ENCODE results near the gene SH3TC1. TPM values are rescaled to one million over a fixed set of nuclear protein-coding genes. Genes with fewer than 3 reads are reported as not detected.
A peak's percentile ranks its signal among the peaks of the same experiment; 100 is the strongest.

SH3TC1 gene
- total and polyA plus RNA-seq, 10 donors = 23.3 to 157 (median 62.0) TPM

- H3K4me1 ChIP-seq = peaks cover 11 to 55% (median 27%) of the 10 kb centered on the region in 6 donors
- 56 to 80% (median 68%) methylated on average over 19 to 24 of the region's 24 CpGs for WGBS, 5 donors
- TF ChIP-seq POLR2A (IDR thresholded peaks at IDR 0.05) = no peak
- no peak for TF ChIP-seq POLR2AphosphoS5 (IDR thresholded peaks at IDR 0.05)
- peak; percentile 57 for DNase-seq
- no peak overlapping the region for H3K4me3 ChIP-seq
- no peak overlapping the region for H3K27ac ChIP-seq
- H3K9me3 ChIP-seq = no peaks in the 10 kb centered on the region
- peaks cover 0 to 64% (median 0%) of the 10 kb centered on the region in 7 donors for H3K27me3 ChIP-seq (replicated peaks in 1 of 7)
- H3K36me3 ChIP-seq = no peaks in the 10 kb centered on the region
- intact Hi-C loops (cut with DNase I; ENCODE audit: low total_unique reads) = no loop called here
These were observed 77.5 kb downstream of the SH3TC1 start for GRCh38 chr4:8276358-8277240.

GRCh38 chr4:8277356-8278008 lies 78.4 kb downstream of the SH3TC1 start:
- H3K27me3 ChIP-seq (replicated peaks in 1 of 7) = peaks cover 0 to 55% (median 0%) of the 10 kb centered on the region in 7 donors
- intact Hi-C loops (cut with DNase I; ENCODE audit: low total_unique reads) = no loop called here
- H3K36me3 ChIP-seq = no peaks in the 10 kb centered on the region
- 79 to 92% (median 86%) methylated on average over 11 of the region's 11 CpGs for WGBS, 5 donors
- H3K4me3 ChIP-seq = no peak overlapping the region
- H3K4me1 ChIP-seq = peaks cover 7 to 46% (median 21%) of the 10 kb centered on the region in 6 donors
- TF ChIP-seq POLR2AphosphoS5 (IDR thresholded peaks at IDR 0.05) = no peak
- no peak for TF ChIP-seq POLR2A (IDR thresholded peaks at IDR 0.05)
- TF ChIP-seq CTCF (IDR thresholded peaks at IDR 0.05 in 8 of 11, conservative IDR thresholded peaks at IDR 0.05 in 3 of 11) = no peak
- DNase-seq = peak; percentile 52
- no peak overlapping the region for H3K27ac ChIP-seq
- no peaks in the 10 kb centered on the region for H3K9me3 ChIP-seq

GRCh38 chr4:8278009-8278395 lies 78.9 kb downstream of the SH3TC1 start:
- Histone ChIP-seq H3K9me3 (no peaks in the 10 kb centered on the region), H3K27me3 (replicated peaks in 1 of 7) (peaks cover 0 to 50% (median 0%) of the 10 kb centered on the region in 7 donors), H3K4me3 (no peak overlapping the region), H3K27ac (no peak overlapping the region), H3K4me1 (peaks cover 1 to 44% (median 15%) of the 10 kb centered on the region in 6 donors), H3K36me3 (no peaks in the 10 kb centered on the region)
- WGBS, 5 donors = 56 to 76% (median 66%) methylated on average over 4 to 6 of the region's 6 CpGs
- intact Hi-C loops (cut with DNase I; ENCODE audit: low total_unique reads) = no loop called here
- DNase-seq = peak; percentile 32
- TF ChIP-seq POLR2AphosphoS5 (IDR thresholded peaks at IDR 0.05) (no peak), POLR2A (IDR thresholded peaks at IDR 0.05) (no peak)

GRCh38 chr4:8278421-8279287 lies 79.6 kb downstream of the SH3TC1 start:
- 28 to 38% (median 30%) methylated on average over 14 to 17 of the region's 17 CpGs for WGBS, 5 donors
- TF ChIP-seq POLR2AphosphoS5 (IDR thresholded peaks at IDR 0.05) (no peak), POLR2A (IDR thresholded peaks at IDR 0.05) (no peak), CTCF (IDR thresholded peaks at IDR 0.05 in 8 of 11, conservative IDR thresholded peaks at IDR 0.05 in 3 of 11) (no peak)
- H3K36me3 ChIP-seq = no peaks in the 10 kb centered on the region
- H3K4me3 ChIP-seq = no peak overlapping the region
- peaks cover 0 to 42% (median 11%) of the 10 kb centered on the region in 6 donors for H3K4me1 ChIP-seq
- intact Hi-C loops (cut with DNase I; ENCODE audit: low total_unique reads) = no loop called here
- peak; percentile 48 for DNase-seq
- no peak overlapping the region for H3K27ac ChIP-seq
- no peaks in the 10 kb centered on the region for H3K9me3 ChIP-seq
- peaks cover 0 to 46% (median 0%) of the 10 kb centered on the region in 7 donors for H3K27me3 ChIP-seq (replicated peaks in 1 of 7)
